MM.1S (cell line): ENCODE measurements around the gene WFIKKN1.

ENCODE experiments used
- EZH2 ChIP-seq: fragments of 300-600 bp; sonication (generic); optimal IDR thresholded peaks from 2 replicates; pipeline ENCODE3; 2017; ENCODE audit warnings: low read depth, mild to moderate bottlenecking, antibody characterized with exemption, low read length, mixed read lengths
- EZH2phosphoT487 ChIP-seq: fragments of 300-600 bp; sonication (generic); IDR thresholded peaks from 2 replicates; pipeline ENCODE4 v1.6.1; 2018; ENCODE audit warnings: antibody characterized with exemption, low read length
- TF ChIP-seq, protein P1 (sequence below): fragments of 300-600 bp; sonication (generic); IDR thresholded peaks from 2 replicates; pipeline ENCODE4 v1.5.1; 2016; ENCODE audit warnings: antibody characterized with exemption, low read length, mixed read lengths

DNA sequence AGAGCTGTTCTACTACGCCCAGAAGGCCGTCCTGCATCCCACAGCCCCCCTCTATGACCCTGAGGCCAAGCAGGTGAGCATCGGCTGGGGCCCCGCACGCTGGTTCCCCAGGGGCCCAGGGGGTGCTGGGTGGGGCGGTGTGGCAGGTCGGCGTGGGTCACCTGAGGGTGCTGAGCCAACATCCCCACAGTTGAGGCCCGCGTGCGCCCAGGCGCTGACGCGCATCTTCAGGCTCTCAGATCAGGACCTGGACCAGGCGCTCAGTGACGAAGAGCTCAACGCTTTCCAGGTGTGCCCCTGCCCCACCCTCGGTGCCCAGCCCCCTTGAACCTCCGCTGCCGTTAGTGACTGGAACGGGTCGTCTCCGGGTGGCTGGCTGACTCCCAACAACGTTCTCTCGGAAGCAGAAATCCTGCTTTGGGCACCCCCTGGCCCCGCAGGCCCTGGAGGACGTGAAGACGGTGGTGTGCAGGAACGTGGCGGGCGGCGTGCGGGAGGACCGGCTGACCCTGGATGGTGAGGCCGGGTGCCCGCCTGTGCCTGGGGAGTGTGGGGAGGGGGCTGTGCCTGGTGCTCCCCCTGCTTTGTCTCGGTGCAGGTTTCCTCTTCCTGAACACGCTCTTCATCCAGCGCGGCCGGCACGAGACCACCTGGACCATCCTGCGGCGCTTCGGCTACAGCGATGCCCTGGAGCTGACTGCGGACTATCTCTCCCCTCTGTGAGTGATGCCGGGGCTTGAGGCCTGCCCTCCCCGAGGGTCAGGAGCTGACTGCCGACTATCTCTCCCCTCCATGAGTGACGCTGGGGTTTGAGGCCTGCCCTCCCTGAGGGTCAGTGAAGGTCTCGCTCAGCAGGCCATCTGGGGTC is 39.9 kb downstream of the WFIKKN1 start:
- TF ChIP-seq, protein P1, sequence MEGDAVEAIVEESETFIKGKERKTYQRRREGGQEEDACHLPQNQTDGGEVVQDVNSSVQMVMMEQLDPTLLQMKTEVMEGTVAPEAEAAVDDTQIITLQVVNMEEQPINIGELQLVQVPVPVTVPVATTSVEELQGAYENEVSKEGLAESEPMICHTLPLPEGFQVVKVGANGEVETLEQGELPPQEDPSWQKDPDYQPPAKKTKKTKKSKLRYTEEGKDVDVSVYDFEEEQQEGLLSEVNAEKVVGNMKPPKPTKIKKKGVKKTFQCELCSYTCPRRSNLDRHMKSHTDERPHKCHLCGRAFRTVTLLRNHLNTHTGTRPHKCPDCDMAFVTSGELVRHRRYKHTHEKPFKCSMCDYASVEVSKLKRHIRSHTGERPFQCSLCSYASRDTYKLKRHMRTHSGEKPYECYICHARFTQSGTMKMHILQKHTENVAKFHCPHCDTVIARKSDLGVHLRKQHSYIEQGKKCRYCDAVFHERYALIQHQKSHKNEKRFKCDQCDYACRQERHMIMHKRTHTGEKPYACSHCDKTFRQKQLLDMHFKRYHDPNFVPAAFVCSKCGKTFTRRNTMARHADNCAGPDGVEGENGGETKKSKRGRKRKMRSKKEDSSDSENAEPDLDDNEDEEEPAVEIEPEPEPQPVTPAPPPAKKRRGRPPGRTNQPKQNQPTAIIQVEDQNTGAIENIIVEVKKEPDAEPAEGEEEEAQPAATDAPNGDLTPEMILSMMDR = no peak
- TF ChIP-seq EZH2 (no peak), EZH2phosphoT487 (no peak)
